HG02763 (cell line): ENCODE results near the gene HPS3.
"Not testable (repeated sequence)": the region's sequence is repeated elsewhere in the genome, so short reads cannot be mapped to it uniquely, and the experiment has no call there.

Experiments used
- ATAC-seq: cut with Tn5 transposase; IDR thresholded peaks from one replicate; pipeline ENCODE4 v1.9.1; 2021; ENCODE audit warnings: mild to moderate bottlenecking, moderate library complexity; ENCODE audit not compliant: unreplicated experiment

Gene HPS3

GRCh38 chr3:149129326-149130205 is at the start of gene HPS3:
Gene HPS3, plus strand, starts transcription at chr3:149129638. Its CDS starts 86 bp downstream, at chr3:149129724.
- peak; percentile 93 for ATAC-seq

- ATAC-seq, result no peak
Observed at GRCh38 chr3:149080011-149080698, 49.3 kb upstream of the HPS3 start.

- no peak for ATAC-seq
Observed at GRCh38 chr3:149080699-149081091, 48.7 kb upstream of the HPS3 start.

GRCh38 chr3:149081772-149082171 is 47.7 kb upstream of the HPS3 start:
- no peak for ATAC-seq

GRCh38 chr3:149085828-149086231 is 43.6 kb upstream of the HPS3 start:
- ATAC-seq, result peak; percentile 19

- ATAC-seq, result peak; percentile 100
Observed at GRCh38 chr3:149086232-149086988, 43.0 kb upstream of the HPS3 start, which contains the start of gene HLTF. Gene HLTF, minus strand, starts transcription at chr3:149086533. Its CDS starts 197 bp downstream, at chr3:149086336.

- no peak for ATAC-seq
Observed at GRCh38 chr3:149087208-149087607, 42.2 kb upstream of the HPS3 start.

- ATAC-seq, result no peak
Observed at GRCh38 chr3:149089395-149089794, 40.0 kb upstream of the HPS3 start.

GRCh38 chr3:149090461-149090860 is 39.0 kb upstream of the HPS3 start:
- no peak for ATAC-seq

- no peak for ATAC-seq
Observed at GRCh38 chr3:149090907-149091306, 38.5 kb upstream of the HPS3 start.

- no peak for ATAC-seq
Observed at GRCh38 chr3:149091983-149092382, 37.5 kb upstream of the HPS3 start.

- peak; percentile 84 for ATAC-seq
Observed at GRCh38 chr3:149095487-149095886, 34.0 kb upstream of the HPS3 start.

- ATAC-seq, result not testable (repeated sequence)
Observed at GRCh38 chr3:149097987-149098386, 31.5 kb upstream of the HPS3 start.

- no peak for ATAC-seq
Observed at GRCh38 chr3:149101154-149101553, 28.3 kb upstream of the HPS3 start.

GRCh38 chr3:149101641-149102040 is 27.8 kb upstream of the HPS3 start:
- no peak for ATAC-seq

GRCh38 chr3:149104484-149104883 is 25.0 kb upstream of the HPS3 start:
- no peak for ATAC-seq

GRCh38 chr3:149114458-149114857 is 15.0 kb upstream of the HPS3 start:
- no peak for ATAC-seq

- no peak for ATAC-seq
Observed at GRCh38 chr3:149115114-149115513, 14.3 kb upstream of the HPS3 start.

- no peak for ATAC-seq
Observed at GRCh38 chr3:149118724-149119123, 10.7 kb upstream of the HPS3 start.

GRCh38 chr3:149119466-149119865 is 10.0 kb upstream of the HPS3 start:
- no peak for ATAC-seq
